HG03097 (cell line): ENCODE results near the gene SELENOM.
"Not testable (repeated sequence)": the region's sequence is repeated elsewhere in the genome, so short reads cannot be mapped to it uniquely, and the experiment has no call there.

ENCODE experiments used
- ATAC-seq: cut with Tn5 transposase; IDR thresholded peaks from one replicate; pipeline ENCODE4 v1.9.1; 2021; ENCODE audit not compliant: unreplicated experiment, low FRiP score

The SELENOM gene

DNA sequence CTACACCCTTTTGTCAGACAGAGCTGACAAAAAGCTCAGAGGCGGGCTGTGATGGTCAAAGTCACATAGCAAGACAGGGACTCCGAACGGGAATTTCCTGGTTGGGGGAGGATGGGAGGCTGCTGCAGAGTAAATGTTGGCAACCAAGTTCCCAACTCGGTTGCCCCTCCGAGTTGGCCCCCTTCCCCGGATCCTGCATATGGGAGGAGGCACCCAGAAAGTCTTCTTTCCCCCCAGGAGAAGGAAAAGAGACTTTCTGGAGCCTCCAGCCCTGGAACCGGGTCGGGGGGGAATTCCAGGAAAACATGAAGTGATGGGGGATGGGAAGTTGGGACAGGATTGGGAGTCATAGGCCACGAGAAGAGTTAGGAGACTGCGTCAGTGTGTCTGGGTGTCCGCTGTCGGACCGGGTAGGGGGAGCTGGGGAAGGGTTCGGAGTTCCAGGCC is 614 bp downstream of the SELENOM start:
- no peak for ATAC-seq

DNA sequence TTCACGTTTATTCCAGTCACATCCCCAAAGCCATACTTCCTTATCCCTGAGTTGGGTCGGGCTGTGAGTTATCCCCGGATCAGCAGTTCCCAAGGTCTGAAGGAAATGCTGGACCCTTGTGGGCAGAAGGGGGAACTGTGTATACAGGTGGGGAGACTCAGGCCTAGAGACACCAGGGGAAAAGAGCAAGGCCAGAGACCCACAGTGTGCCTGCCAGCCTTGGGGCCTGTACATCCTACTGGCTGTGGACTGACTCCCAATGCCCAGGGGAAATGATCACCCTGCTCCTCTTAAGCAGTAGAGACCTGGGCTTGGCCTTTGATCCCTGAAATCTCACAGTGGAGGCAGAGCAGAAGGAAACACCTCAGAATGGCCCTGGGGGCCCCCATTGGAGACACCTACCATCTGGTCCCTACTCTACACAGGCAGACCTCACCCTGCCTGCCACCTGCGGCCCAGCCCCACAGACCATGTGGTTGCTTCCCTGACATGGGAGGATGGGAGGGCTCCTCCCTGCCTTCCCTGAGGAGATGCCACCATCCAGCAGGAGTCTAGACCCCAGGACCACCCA is 1.3 kb downstream of the SELENOM start:
- ATAC-seq: no peak

- no peak for ATAC-seq
Measured at GRCh38 chr22:31105282-31105929, 2.0 kb downstream of the SELENOM start.

DNA sequence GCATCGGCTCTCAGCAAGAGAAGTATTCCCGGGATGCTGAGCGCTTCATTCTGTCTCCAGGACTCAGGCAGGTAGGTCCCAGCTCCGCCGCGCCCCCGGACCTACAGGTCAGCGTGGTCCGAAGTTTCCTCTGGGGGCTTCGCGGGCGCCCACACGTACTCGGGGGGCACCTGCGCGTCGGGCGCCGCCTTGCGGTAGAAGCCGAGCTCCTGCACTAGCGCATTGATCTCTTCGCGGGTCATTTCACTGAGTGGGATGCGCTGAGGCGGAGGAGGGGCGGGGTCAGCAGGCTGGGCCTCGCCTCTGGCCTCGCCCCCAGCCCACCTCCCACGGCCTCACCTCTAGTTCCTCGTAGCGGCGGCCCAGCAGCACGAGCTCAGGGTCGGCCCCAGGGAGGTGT is 2.5 kb downstream of the SELENOM start:
- ATAC-seq: no peak

DNA sequence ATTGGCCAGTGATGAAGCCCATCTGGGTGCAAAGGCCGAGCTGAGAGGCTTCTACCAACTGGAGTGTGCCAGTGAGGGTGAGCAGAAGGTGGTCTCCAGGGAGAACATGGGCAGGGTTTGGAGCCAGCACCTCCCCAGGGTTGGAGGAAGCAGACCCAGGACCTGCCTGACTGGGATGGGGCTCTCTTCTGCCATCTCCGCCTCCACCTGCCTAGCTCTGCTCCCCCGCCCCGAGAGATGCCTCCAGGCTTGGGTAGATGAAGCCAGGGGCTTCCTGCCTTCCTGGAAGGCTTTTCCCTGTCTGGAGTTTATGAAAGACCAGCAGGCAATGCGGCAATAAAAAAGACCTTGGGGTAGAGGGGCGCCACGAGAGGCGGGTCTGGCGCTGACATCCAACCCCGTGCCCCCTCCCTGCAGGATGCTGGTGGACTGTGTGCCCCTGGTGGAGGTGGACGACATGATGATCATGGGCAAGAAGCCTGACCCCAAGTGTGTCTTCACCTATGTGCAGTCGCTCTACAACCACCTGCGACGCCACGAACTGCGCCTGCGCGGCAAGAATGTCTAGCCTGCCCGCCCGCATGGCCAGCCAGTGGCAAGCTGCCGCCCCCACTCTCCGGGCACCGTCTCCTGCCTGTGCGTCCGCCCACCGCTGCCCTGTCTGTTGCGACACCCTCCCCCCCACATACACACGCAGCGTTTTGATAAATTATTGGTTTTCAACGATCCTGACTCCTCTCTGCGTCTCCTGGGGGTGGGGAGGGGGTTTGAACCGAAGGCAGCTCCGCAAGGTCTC is 3.3 kb downstream of the SELENOM start:
- no peak for ATAC-seq

DNA sequence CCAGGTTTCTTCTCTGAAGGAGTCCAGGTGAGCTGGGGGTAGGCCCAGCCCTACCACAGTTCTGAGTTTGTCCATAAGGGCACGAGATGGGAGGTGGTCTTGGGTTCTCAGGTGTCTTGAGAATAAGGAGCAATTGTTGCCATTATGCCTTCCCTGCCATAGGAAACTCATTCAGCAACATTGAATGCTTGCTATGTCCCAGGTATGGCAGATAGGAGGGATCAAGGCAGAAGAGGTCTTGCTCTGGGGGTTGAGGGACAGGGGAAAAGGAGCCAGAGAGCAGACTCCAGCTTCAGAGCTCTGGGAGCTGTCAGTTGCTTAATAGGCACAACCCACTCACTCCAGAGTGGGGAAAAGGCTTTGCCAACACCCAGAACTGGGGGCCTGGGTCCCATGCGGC is 4.3 kb downstream of the SELENOM start:
- no peak for ATAC-seq

- ATAC-seq: no peak
Measured at GRCh38 chr22:31102441-31103081, 4.8 kb downstream of the SELENOM start.

- no peak for ATAC-seq
Measured at GRCh38 chr22:31100762-31101525, 6.4 kb downstream of the SELENOM start.

DNA sequence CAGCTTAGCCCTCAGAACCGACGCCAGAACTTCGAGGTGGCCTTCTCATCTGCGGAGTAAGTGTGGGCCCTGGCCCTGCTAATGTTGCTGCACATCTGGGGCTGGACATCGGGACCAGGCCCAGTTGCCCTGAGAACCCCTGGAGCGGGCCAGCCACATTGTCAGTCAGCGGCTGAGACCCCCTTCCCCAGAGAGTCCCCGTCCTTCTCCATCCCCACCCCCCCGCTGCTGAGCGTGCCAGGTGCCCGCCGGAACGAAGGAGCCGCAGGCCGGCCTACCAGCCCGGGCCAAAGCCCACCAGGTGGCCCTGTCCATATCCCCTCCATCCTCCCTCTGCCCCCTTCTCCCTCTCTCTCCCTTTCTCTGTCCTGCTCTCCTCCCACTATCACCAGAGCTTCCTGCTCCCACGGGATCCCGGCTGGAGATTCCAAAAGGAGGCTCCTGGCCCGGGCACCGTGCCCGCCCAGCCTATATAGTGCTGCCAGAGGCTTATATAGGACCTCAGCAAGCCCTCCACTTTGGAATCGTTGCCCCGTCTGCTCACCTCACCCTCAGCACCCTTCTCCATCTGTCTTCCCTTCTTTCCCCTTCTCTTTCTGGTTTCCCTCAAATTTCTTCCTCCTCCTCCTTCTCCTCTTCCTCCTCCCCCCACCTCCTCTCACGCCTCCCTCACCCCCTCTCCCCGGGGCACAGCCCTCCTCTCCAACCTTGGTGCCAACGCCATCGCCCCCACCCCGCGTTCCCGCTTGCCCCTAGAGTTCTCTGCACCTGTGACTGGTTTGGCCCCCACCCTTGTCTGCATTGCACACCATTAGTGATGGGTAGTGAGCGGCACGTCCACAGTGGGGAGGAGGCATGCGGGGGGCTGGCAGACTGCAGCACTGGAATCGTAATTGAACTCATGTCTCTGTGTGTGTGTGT is 7.3 kb downstream of the SELENOM start:
- ATAC-seq: no peak

GRCh38 chr22:31099386-31099785 is 8.0 kb downstream of the SELENOM start:
- ATAC-seq: no peak

GRCh38 chr22:31098632-31099110 is 8.7 kb downstream of the SELENOM start:
- no peak for ATAC-seq

DNA sequence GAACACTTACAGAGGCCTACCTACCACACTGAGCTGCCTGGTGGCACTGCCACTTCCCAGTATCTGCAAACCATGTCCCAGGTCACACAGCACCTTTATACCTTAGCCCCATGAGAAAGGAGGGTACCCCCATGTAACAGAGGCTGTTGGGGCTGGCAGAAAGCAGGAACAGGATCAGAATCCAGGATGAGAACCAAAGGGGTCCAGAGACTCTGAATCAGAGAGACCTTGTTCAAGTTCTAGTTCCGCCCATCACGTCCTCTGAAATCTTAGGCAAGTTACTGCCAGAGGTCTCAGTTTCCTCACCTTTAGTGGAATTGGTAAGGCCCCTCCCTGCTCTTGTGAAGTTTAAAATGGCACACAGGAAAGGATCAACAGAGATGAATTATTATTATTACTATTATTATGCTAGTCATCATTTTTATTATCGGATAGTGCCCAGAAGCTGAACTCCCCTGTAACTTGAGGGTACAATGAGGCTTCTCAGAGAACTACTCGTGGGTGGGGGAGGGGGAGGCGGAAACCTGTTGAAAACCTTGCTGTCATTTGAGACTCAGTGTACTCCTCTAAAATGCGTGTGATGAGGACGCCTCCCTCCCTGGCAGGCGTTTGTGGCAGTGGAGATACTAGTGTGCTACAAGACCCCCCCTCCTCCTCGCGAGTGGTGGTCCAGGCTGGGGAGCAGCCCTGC is 9.3 kb downstream of the SELENOM start:
- ATAC-seq: no peak

DNA sequence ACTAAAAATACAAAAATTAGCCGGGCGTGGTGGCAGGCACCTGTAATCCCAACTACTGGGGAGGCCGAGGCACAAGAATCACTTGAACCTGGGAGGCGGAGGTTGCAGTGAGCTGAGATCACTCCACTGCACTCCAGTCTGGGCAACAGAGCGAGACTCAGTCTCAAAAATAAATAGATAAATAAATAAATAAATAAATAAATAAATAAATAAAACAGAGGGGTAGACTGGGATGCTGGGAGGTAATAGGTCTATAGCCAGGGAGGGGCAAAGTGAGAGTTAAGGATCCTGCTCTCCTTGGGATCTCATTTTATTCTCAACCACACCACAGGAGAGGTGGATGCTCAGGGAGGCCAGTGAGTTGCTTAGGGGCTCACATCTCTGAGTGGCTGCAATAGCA is 9.8 kb downstream of the SELENOM start:
- ATAC-seq: not testable (repeated sequence)

- ATAC-seq: no peak
Measured at GRCh38 chr22:31096657-31097279, 10.6 kb downstream of the SELENOM start.

- no peak for ATAC-seq
Measured at GRCh38 chr22:31095637-31096249, 11.6 kb downstream of the SELENOM start.

DNA sequence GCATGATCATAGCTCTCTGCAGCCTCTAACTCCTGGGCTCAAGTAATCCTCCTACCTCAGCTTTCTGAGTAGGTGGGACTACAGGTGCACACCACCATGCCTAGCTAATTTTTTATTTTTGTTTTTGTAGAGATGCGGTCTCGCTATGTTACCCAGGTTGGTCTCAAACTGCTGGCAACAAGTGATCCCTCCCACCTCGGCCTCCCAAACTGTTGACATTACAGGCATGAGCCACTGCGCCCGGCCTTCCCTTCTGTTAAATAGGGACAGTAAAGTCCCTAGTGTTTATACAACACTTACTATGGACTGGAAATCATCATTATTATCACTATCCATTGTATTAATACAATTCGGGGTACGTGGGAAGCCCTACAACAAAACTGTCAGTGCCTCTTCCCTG is 12.6 kb downstream of the SELENOM start:
- ATAC-seq: no peak

DNA sequence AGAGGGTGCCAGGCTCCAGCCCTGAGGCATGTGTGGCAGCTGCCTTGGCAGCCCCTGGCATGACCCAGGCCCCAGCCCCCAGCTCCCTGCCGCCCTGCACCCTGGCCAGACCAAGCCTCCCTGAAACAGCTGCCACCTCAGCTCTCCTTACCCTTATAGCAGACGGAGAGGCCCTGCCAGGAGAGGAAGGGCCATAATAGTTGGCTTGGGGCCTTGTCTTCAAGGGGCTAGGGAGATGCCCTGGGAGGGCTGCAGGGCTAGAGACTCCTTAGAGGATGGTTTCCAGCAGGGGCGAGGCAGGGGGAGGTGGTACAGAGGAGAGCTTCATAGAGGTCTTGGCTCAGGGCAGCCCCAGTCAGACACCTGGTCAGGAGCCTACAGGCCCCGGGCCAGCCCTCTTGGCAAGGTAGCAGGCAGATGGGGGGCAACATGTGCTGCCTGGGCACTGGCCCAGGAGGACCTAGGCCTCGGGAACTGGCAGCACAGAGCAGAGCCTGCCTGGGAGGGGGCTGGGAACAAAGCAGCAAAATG is 13.3 kb downstream of the SELENOM start:
- no peak for ATAC-seq
